ENCODE data around the gene ESYT3.

DNA sequence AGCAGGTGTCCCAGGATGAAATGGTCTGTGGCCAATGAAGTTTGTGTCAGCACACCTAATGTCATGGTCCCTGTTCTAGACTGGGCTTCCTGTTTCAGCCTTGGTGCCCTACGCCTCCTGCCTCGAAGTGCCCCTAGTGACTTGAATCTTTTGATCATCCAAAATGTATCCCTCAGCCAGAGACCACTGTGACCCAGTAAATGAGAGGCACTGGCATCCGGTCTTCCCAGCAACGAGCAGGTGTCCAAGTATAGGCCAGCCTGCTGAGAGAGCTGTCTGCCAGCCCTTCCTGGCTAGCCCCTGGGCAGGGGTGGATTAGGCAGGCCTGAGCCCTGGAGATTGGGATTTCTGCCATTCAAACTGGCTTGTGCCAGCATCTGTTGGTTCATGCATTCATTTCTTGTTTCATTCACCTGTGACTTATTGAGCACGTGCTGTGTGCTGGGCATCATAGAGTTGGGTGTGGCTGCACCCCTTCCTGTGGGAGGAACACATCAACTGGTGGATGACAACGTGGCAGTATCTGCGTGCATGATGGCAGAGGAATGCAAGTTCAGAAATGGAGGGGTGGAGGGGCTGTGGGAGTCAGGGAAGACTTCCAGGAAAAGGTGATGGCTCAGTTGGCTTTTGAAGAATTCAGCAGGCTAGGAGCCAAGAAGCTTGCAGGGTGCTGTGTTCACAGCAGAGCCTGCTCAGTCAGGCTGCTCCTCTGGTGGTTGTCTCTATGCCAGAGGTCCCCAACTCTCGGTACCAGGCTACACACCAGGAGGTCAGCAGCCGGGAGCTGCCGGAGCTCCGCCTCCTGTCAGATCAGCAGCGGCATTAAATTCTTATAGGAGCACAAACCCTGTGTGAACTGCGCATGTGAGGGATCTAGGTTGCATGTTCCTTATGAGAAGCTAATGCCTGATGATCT, 21.6 kb downstream of the ESYT3 start:
- TF ChIP-seq, protein P1, sequence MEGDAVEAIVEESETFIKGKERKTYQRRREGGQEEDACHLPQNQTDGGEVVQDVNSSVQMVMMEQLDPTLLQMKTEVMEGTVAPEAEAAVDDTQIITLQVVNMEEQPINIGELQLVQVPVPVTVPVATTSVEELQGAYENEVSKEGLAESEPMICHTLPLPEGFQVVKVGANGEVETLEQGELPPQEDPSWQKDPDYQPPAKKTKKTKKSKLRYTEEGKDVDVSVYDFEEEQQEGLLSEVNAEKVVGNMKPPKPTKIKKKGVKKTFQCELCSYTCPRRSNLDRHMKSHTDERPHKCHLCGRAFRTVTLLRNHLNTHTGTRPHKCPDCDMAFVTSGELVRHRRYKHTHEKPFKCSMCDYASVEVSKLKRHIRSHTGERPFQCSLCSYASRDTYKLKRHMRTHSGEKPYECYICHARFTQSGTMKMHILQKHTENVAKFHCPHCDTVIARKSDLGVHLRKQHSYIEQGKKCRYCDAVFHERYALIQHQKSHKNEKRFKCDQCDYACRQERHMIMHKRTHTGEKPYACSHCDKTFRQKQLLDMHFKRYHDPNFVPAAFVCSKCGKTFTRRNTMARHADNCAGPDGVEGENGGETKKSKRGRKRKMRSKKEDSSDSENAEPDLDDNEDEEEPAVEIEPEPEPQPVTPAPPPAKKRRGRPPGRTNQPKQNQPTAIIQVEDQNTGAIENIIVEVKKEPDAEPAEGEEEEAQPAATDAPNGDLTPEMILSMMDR (IDR thresholded peaks at IDR 0.05; ENCODE audit: low read depth, low read length), result no peak
- no peak for TF ChIP-seq EZH2phosphoT487 (IDR thresholded peaks at IDR 0.05; ENCODE audit: low read depth)

Data from OCI-LY3 (cell line).